Activated CD8-positive, alpha-beta T cell treated with anti-CD3 and anti-CD28 coated beads for 36 hours (primary cell): ENCODE data around the gene CASKIN1. TPM values are rescaled to one million over a fixed set of nuclear protein-coding genes. Genes with fewer than 3 reads are reported as not detected.

ENCODE experiments used
- ATAC-seq: fragments of 200-7000 bp; cut with Tn5 transposase; one replicate; pipeline ENCODE4 v1.10.0; 2021; ENCODE audit warnings: mild to moderate bottlenecking, moderate library complexity
- CTCF ChIA-PET: fragments of 350-600 bp; sonication (Branson Sonifier 250); formaldehyde crosslinking; loops from one replicate; lab custom pipeline; 2021; ENCODE audit warnings: antibody characterized with exemption; lab: Charles Lee
- POLR2A ChIA-PET: fragments of 350-600 bp; sonication (Branson Sonifier 250); formaldehyde crosslinking; loops from one replicate; lab custom pipeline; 2021; ENCODE audit warnings: antibody characterized with exemption; lab: Charles Lee
- DNase-seq: peaks from one replicate; pipeline ENCODE4 v3.0.0-alpha.2; 2020
- H3K27ac Mint-ChIP-seq: one replicate; pipeline ENCODE4 v1.8.0; 2021; ENCODE audit warnings: mild to moderate bottlenecking, mixed read lengths
- H3K27me3 Mint-ChIP-seq: one replicate; pipeline ENCODE4 v1.8.0; 2021; ENCODE audit warnings: mixed read lengths
- H3K36me3 Mint-ChIP-seq: one replicate; pipeline ENCODE4 v1.8.0; 2021; ENCODE audit warnings: low read depth, mixed read lengths
- H3K4me1 Mint-ChIP-seq: one replicate; pipeline ENCODE4 v1.8.0; 2021; ENCODE audit warnings: low read depth, mixed read lengths
- H3K4me3 Mint-ChIP-seq: one replicate; pipeline ENCODE4 v1.8.0; 2021; ENCODE audit warnings: mild to moderate bottlenecking, moderate library complexity, mixed read lengths
- H3K9me3 Mint-ChIP-seq: one replicate; pipeline ENCODE4 v1.8.0; 2021; ENCODE audit warnings: mixed read lengths
- CTCF ChIP-seq: fragments of 200-600 bp; IDR thresholded peaks from one replicate; pipeline ENCODE4 v1.8.0; 2022; ENCODE audit warnings: antibody characterized with exemption, mild to moderate bottlenecking
- intact Hi-C: fragments of 100-400 bp; cut with micrococcal nuclease; formaldehyde crosslinking; loops from one replicate; pipeline ENCODE4 v1.10.0; 2022
- total RNA-seq, 2 experiments: library from RNA; stranded (reverse); gene quantifications; one replicate each; pipeline ENCODE4 v1.2.3, GENCODE V29; 2021

CASKIN1 gene
- total RNA-seq, 2 experiments from 2014 or later = 4.4 to 7.2 TPM

- no peak for TF ChIP-seq CTCF
- CTCF ChIA-PET = interaction anchor here (1.0 to 1.4 kb wide), 3 partner anchors 8 to 61 kb away, joined by 3 to 5 read pairs (median 3); partner anchors contain the start of genes MLST8 and TRAF7
Measured at GRCh38 chr16:2213817-2214718, 17.7 kb upstream of the CASKIN1 start.

GRCh38 chr16:2212362-2213324 lies 16.2 kb upstream of the CASKIN1 start:
- Mint-ChIP-seq H3K27ac (peak overlapping the region; percentile 25), H3K27me3 (no peaks in the 10 kb centered on the region), H3K9me3 (no peaks in the 10 kb centered on the region), H3K4me1 (peaks cover 22% of the 10 kb centered on the region), H3K36me3 (peaks cover 41% of the 10 kb centered on the region), H3K4me3 (peak overlapping the region; percentile 84)
- no peak for ATAC-seq
- intact Hi-C loops = no loop called here
- TF ChIP-seq CTCF = no peak
- CTCF ChIA-PET = no interaction called here
- POLR2A ChIA-PET = interaction anchor here (10.2 kb wide), 1 partner anchor 58 kb away, joined by 95 read pairs; the partner anchor contains the start of gene TRAF7
- DNase-seq = no peak

More at GRCh38 chr16:2213817-2214718, 17.7 kb upstream of the CASKIN1 start:
- Mint-ChIP-seq H3K9me3 (no peaks in the 10 kb centered on the region), H3K36me3 (peaks cover 31% of the 10 kb centered on the region), H3K27ac (no peak overlapping the region), H3K27me3 (no peaks in the 10 kb centered on the region), H3K4me3 (peak overlapping the region; percentile 84), H3K4me1 (peaks cover 21% of the 10 kb centered on the region)
- DNase-seq = no peak
- intact Hi-C loops = no loop called here
- POLR2A ChIA-PET = interaction anchor here (0.6 to 2.6 kb wide), 6 partner anchors 9 to 61 kb away, joined by 3 to 17 read pairs (median 6); partner anchors contain the start of genes MLST8 and TRAF7
- no peak for ATAC-seq

GRCh38 chr16:2211923-2212347 lies 15.5 kb upstream of the CASKIN1 start:
- TF ChIP-seq CTCF = no peak
- Mint-ChIP-seq H3K9me3 (no peaks in the 10 kb centered on the region), H3K4me3 (peak overlapping the region; percentile 38), H3K36me3 (peaks cover 43% of the 10 kb centered on the region), H3K4me1 (peaks cover 28% of the 10 kb centered on the region), H3K27ac (peak overlapping the region; percentile 11), H3K27me3 (no peaks in the 10 kb centered on the region)
- intact Hi-C loops = no loop called here
- CTCF ChIA-PET = no interaction called here
- no peak for ATAC-seq
- DNase-seq = no peak
- POLR2A ChIA-PET = interaction anchor here (1.2 to 10.2 kb wide), 2 partner anchors 51 to 57 kb away, joined by 4 to 95 read pairs; partner anchors contain the start of gene TRAF7

GRCh38 chr16:2210386-2211365 lies 14.3 kb upstream of the CASKIN1 start, which contains the start of gene BRICD5:
BRICD5 (minus strand) TSS chr16:2210863; CDS start chr16:2210833, 30 bp downstream.
- POLR2A ChIA-PET = interaction anchor here (1.2 to 10.2 kb wide), 5 partner anchors 20 to 61 kb away, joined by 3 to 95 read pairs (median 4); partner anchors contain the start of gene TRAF7
- no peak for DNase-seq
- intact Hi-C loops = no loop called here
- Mint-ChIP-seq H3K9me3 (no peaks in the 10 kb centered on the region), H3K4me3 (no peak within 1 kb of the TSS), H3K27ac (peak within 1 kb of the TSS; percentile 11), H3K36me3 (peaks cover 47% of the 10 kb centered on the region), H3K4me1 (peaks cover 27% of the 10 kb centered on the region), H3K27me3 (no peaks in the 10 kb centered on the region)
- no peak for ATAC-seq
- CTCF ChIA-PET = interaction anchor here (1.2 kb wide), 1 partner anchor 12 kb away, joined by 3 read pairs; the partner anchor contains the start of gene E4F1
- no peak for TF ChIP-seq CTCF
